ENCODE results near the gene AADACL3.

Gene AADACL3

DNA sequence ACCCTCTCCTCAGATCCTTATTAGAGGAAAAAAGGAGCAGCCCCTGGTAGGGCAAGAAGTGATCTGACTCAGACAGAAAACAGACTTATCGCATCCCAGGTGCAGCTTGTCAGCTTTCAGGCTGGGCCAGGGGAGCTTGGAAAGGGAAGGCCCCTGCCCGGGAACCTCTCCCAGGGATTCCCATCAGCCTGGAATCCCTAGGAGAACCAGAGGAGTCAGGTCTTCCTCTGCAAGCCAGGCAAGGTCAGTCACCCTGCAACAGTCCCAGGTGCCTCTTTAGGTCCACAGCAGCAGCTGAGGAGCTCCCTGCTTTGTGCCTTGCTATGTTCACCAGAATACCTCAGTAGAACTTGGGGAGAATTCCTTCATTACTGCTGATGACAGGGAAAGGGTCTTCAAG is 54.7 kb downstream of the AADACL3 start:
- DNase-seq = no peak

DNA sequence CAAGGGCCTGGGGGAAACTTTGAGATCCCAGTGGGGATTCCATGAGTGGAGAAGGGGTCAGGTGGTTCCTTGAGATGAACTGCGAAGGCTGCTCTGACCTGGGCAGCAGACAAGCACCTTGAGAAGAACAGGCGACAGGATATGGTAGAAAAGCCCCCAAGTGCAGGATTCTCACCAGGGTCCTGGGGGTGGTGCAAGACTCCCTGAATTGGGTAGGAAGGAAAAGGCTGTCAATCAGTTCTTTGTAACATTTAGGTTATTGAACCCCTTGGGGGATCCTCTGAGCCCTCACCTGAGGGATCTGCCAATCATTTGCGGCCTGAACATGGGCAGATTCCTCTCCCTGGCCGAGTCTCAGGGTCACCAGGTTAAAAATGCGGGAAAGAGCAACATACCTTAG is 55.3 kb downstream of the AADACL3 start:
- no peak for DNase-seq

DNA sequence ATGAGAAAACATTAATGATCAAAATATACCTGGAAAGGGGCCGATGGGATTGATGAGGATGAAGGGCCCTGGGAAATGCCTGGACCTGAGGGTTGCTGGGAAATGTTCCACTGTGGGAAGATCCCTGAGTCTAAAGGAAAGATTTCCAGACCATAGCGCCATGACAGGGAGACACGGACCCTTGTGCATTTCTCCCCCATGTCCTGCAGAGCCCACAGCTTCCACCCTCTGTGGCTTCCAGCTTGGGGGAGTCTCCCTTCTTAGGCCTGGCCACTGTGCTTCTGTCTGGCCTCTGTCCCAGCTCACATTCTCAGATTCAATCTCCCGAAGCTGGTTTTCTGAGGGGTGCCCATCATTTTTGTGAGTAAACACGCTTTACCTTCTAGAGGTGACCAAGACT is 56.6 kb downstream of the AADACL3 start:
- no peak for DNase-seq

DNA sequence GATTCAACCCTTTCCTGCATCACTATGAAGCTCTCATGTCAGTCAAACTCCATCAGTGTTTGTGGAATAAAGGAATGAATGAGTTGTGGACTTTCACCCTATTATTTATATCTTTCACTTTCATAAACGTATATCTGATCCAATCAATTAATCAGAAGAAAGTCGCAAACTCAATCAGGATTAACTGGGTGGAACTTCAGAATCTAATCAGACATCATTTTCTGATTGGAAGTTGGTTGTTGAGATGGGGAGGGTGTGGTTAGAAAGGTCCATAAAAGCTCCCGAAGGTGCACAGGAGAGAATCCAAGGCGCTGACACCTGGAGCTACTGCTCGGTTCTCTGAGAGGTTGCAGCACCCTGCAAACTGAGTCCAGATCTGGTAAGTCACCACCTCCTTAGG is 57.5 kb downstream of the AADACL3 start, which contains the start of gene PRAMEF12:
PRAMEF12 (plus strand) TSS at position 301 of the 400 bp plus-strand sequence. CDS start 1,130 bp downstream, outside the sequence.
- no peak for DNase-seq

DNA sequence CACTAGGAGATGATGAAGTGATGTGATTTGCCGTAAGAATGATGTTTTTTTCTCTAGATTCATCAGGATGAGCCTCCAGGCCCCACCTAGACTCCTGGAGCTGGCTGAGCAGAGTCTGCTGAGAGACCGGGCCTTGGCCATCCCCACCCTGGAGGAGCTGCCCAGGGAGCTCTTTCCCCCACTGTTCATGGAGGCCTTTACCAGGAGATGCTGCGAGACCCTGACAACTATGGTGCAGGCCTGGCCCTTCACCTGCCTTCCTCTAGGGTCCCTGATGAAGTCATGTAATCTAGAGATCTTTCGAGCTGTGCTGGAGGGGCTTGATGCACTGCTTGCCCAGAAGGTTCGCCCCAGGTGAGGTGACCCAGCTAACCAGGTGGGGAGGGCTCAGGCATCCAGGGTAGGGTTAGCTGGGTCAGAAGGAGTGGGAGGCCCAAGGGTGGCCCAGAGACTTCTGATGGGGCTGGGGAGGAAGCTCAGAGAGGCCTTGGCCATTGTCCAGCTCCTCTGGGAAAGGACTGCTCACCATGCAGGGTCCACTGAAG is 59.0 kb downstream of the AADACL3 start:
- no peak for DNase-seq

DNA sequence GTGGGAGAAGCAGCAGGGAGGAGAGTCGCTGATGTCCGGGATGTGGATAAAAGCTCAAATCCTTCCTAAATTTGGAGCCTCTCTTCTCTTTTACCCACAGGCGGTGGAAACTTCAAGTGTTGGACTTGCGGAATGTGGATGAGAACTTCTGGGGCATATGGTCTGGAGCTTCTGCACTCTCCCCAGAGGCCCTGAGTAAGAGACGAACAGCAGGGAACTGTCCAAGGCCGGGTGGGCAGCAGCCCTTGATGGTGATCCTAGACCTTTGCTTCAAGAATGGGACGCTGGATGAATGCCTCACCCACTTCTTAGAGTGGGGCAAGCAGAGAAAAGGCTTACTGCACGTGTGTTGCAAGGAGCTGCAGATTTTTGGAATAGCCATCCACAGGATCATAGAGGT is 59.5 kb downstream of the AADACL3 start:
- DNase-seq = no peak

DNA sequence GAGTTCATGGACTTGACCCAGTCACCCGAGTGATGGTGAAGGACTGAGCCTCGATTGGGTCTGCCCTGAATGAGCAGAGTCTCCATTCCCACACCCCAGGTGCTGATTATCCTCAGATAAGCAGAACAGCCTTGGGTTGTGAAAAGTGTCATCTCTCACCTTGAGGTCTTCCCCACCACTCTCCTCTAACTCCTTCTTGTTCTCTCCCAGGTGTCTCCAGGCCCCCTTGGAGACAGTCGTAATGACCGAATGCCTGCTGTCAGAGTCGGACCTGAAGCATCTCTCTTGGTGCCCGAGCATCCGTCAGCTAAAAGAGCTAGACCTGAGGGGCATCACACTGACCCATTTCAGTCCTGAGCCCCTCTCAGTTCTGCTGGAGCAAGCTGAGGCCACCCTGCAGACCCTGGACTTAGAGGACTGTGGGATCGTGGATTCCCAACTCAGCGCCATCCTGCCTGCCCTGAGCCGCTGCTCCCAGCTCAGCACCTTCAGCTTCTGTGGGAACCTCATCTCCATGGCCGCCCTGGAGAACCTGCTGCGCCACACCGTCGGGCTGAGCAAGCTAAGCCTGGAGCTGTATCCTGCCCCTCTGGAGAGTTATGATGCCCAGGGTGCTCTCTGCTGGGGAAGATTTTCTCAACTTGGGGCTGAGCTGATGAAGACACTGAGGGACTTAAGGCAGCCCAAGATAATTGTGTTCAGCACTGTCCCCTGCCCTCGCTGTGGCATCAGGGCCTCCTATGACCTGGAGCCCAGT is 61.1 kb downstream of the AADACL3 start:
- no peak for DNase-seq

All from NCI-H524 (cell line).